ENCODE measurements around the gene CX3CL1.

Gene CX3CL1

DNA sequence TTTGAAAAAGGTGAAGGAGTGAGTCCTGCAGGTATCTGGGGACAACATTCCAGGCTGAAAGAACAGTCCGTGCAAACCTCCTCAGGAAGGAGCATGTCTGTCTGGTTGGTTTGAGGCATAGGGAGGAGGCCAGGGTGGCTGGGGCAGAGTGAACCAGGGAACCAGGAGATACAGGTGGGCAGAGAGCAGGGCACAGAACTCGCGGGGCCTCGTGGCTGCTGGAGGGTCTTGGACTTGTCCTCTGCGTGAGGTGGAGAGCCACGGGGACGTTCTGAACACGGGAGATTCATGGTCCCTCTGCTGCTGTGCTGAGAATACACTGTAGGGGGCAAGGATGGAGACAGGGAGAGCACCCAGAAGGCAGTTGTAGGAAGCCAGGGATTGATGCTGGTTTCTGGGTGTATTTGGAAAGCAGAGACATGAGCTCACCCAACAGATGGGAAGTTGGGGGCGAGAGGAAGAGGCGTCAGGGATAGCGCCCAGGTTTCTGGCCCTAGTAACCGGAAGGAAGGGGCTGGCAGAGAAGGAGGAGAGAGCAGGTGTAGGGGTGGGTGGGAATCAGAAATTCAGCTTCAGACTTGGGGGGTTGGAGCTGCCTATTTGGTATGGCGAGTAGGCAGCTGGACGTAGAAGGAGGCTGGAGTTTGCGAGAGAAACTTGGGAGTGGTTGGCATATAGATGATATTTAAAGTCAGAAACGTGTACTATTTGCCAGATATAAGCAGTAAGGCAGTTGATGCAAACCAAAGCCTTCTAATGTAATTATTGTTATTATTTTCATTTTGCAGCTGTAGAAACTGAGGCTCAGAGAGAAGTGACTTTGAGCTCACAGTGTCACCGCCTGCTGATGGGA is 31.9 kb downstream of the CX3CL1 start, which contains the start of gene CCL17:
Gene CCL17, plus strand, starts transcription at position 803 of the 853 bp plus-strand sequence. CDS start 9,166 bp downstream, outside the sequence.
- H3K79me2 ChIP-seq (ENCODE audit: insufficient read depth, low read length) = no peaks in the 10 kb centered on the region
- no peaks in the 10 kb centered on the region for H3K9me2 ChIP-seq (replicated peaks; ENCODE audit: low read depth, low read length)
- TF ChIP-seq, protein P1, sequence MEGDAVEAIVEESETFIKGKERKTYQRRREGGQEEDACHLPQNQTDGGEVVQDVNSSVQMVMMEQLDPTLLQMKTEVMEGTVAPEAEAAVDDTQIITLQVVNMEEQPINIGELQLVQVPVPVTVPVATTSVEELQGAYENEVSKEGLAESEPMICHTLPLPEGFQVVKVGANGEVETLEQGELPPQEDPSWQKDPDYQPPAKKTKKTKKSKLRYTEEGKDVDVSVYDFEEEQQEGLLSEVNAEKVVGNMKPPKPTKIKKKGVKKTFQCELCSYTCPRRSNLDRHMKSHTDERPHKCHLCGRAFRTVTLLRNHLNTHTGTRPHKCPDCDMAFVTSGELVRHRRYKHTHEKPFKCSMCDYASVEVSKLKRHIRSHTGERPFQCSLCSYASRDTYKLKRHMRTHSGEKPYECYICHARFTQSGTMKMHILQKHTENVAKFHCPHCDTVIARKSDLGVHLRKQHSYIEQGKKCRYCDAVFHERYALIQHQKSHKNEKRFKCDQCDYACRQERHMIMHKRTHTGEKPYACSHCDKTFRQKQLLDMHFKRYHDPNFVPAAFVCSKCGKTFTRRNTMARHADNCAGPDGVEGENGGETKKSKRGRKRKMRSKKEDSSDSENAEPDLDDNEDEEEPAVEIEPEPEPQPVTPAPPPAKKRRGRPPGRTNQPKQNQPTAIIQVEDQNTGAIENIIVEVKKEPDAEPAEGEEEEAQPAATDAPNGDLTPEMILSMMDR (conservative IDR thresholded peaks at IDR 0.05; ENCODE audit: low read length) = no peak
- TF ChIP-seq EZH2phosphoT487 (IDR thresholded peaks at IDR 0.05; ENCODE audit: borderline replicate concordance) = no peak
- no peak within 1 kb of the TSS for H3K4me3 ChIP-seq (ENCODE audit: low read length, poor library complexity, severe bottlenecking)
- no peaks in the 10 kb centered on the region for H3F3A ChIP-seq (ENCODE audit: low read depth)
- H3K9me3 ChIP-seq (ENCODE audit: insufficient read depth, low read depth, low read length) = no peaks in the 10 kb centered on the region
- H3K4me1 ChIP-seq (ENCODE audit: insufficient read depth, low read length, poor library complexity, severe bottlenecking) = peaks cover 4% of the 10 kb centered on the region
- no peak within 1 kb of the TSS for H3K9ac ChIP-seq (ENCODE audit: low read depth, low read length, poor library complexity, severe bottlenecking)
- H4K20me1 ChIP-seq (ENCODE audit: insufficient read depth, low read length, poor library complexity, severe bottlenecking) = no peaks in the 10 kb centered on the region
- H2AFZ ChIP-seq (ENCODE audit: low read length) = 0 out of 2 replicates have a peak within 1 kb of the TSS, but pooled peaks have one; percentile 52
- H3K4me2 ChIP-seq (ENCODE audit: low read depth, low read length, poor library complexity, severe bottlenecking) = no peak within 1 kb of the TSS
- no peaks in the 10 kb centered on the region for H3K27me3 ChIP-seq (ENCODE audit: insufficient read depth, low read length, poor library complexity, severe bottlenecking)
- no peaks in the 10 kb centered on the region for H3K36me3 ChIP-seq (ENCODE audit: insufficient read depth, low read length)

DNA sequence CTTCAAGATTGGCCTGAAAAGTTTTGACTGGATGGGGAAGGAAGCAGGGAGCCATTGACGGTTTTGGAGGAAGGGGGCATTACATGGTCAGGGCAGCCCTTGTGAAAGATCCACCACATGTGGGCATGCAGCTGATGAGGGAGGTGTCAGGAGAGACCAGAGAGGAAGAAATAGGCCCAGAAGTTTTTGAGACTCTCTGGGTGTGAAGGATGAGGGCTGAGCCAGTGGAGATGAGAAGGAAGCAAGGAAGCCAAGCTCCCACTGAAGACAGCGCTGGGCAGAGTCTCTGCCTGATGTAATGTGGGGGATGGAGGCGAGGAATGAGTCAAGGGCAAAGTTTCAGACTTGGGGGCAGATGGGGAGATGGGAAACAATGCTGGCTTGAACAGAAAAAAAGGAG is 32.8 kb downstream of the CX3CL1 start:
- Histone ChIP-seq H3K36me3 (ENCODE audit: insufficient read depth, low read length) (no peaks in the 10 kb centered on the region), H3F3A (ENCODE audit: low read depth) (no peaks in the 10 kb centered on the region), H3K79me2 (ENCODE audit: insufficient read depth, low read length) (no peaks in the 10 kb centered on the region), H3K4me3 (ENCODE audit: low read length, poor library complexity, severe bottlenecking) (no peak overlapping the region), H3K9ac (ENCODE audit: low read depth, low read length, poor library complexity, severe bottlenecking) (no peak overlapping the region), H3K4me1 (ENCODE audit: insufficient read depth, low read length, poor library complexity, severe bottlenecking) (peaks cover 4% of the 10 kb centered on the region), H3K9me3 (ENCODE audit: insufficient read depth, low read depth, low read length) (no peaks in the 10 kb centered on the region), H3K9me2 (replicated peaks; ENCODE audit: low read depth, low read length) (no peaks in the 10 kb centered on the region), H3K27me3 (ENCODE audit: insufficient read depth, low read length, poor library complexity, severe bottlenecking) (no peaks in the 10 kb centered on the region), H4K20me1 (ENCODE audit: insufficient read depth, low read length, poor library complexity, severe bottlenecking) (no peaks in the 10 kb centered on the region), H2AFZ (ENCODE audit: low read length) (no peak overlapping the region), H3K4me2 (ENCODE audit: low read depth, low read length, poor library complexity, severe bottlenecking) (no peak overlapping the region)
- TF ChIP-seq EZH2phosphoT487 (IDR thresholded peaks at IDR 0.05; ENCODE audit: borderline replicate concordance) = no peak
- TF ChIP-seq, protein P1 (conservative IDR thresholded peaks at IDR 0.05; ENCODE audit: low read length) = no peak

DNA sequence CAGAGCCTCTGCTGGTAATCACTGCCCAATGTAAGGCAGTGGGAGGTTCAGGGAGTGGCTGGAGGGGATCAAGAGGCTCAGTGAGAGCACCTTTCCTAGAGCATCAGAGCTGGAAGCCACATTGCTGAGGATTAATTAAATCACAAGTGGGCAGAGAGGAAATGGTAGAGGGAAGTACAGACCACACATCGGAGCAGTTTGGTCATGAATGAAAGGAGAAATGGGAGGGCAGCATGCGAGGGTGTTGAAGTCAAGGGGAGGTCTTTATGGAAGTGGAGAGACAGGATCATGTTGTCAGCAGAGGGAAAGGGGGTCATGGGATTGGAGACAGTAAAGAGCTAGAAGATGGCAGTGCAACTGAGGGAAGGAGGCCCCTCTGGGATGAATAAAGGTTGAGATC is 34.6 kb downstream of the CX3CL1 start:
- Histone ChIP-seq H3K9me2 (replicated peaks; ENCODE audit: low read depth, low read length) (no peaks in the 10 kb centered on the region), H3K27me3 (ENCODE audit: insufficient read depth, low read length, poor library complexity, severe bottlenecking) (no peaks in the 10 kb centered on the region), H3K4me3 (ENCODE audit: low read length, poor library complexity, severe bottlenecking) (no peak overlapping the region), H3K4me2 (ENCODE audit: low read depth, low read length, poor library complexity, severe bottlenecking) (no peak overlapping the region), H3K9ac (ENCODE audit: low read depth, low read length, poor library complexity, severe bottlenecking) (no peak overlapping the region), H3K9me3 (ENCODE audit: insufficient read depth, low read depth, low read length) (no peaks in the 10 kb centered on the region), H3K79me2 (ENCODE audit: insufficient read depth, low read length) (no peaks in the 10 kb centered on the region), H3K4me1 (ENCODE audit: insufficient read depth, low read length, poor library complexity, severe bottlenecking) (peaks cover 4% of the 10 kb centered on the region), H2AFZ (ENCODE audit: low read length) (no peak overlapping the region), H3K36me3 (ENCODE audit: insufficient read depth, low read length) (no peaks in the 10 kb centered on the region), H4K20me1 (ENCODE audit: insufficient read depth, low read length, poor library complexity, severe bottlenecking) (no peaks in the 10 kb centered on the region), H3F3A (ENCODE audit: low read depth) (no peaks in the 10 kb centered on the region)
- TF ChIP-seq, protein P1 (conservative IDR thresholded peaks at IDR 0.05; ENCODE audit: low read length) = no peak
- no peak for TF ChIP-seq EZH2phosphoT487 (IDR thresholded peaks at IDR 0.05; ENCODE audit: borderline replicate concordance)

Measured in Loucy (cell line).